Panc1 (cell line): ENCODE results near the gene SH3BP5. TPM values are rescaled to one million over a fixed set of nuclear protein-coding genes. Genes with fewer than 3 reads are reported as not detected.
A peak's percentile ranks its signal among the peaks of the same experiment; 100 is the strongest.

Source experiments
- ATAC-seq: fragments of 200-7000 bp; cut with Tn5 transposase; 2 replicates; pipeline ENCODE4 v1.9.1; 2020; ENCODE audit warnings: mild to moderate bottlenecking, moderate library complexity
- BruUV-seq: library from RNA; stranded (reverse); fragments of 400-500 nt; replicated peaks from 2 replicates; lab custom pipeline; 2021; lab: Mats Ljungman, UMichigan
- CTCF ChIA-PET: fragments of 300-600 bp; sonication (Branson Sonifier 250); formaldehyde crosslinking; loops from one replicate; lab custom pipeline; 2022; ENCODE audit warnings: antibody characterized with exemption; lab: Charles Lee
- POLR2A ChIA-PET: fragments of 300-600 bp; sonication (Branson Sonifier 250); formaldehyde crosslinking; loops from one replicate; lab custom pipeline; 2022; ENCODE audit warnings: antibody characterized with exemption; lab: Charles Lee
- DNase-seq: peaks from one replicate; pipeline ENCODE4 v3.0.0-alpha.2; 2010; ENCODE audit warnings: low read depth, low spot score
- H3K27ac ChIP-seq: 2 replicates; pipeline ENCODE4 v1.5.1; 2011; ENCODE audit warnings: mild to moderate bottlenecking, low read length, inconsistent platforms
- H3K27me3 ChIP-seq: fragments of 200-500 bp; sonication (Bioruptor generic); 2 replicates; pipeline ENCODE4 v1.6.0; 2014; ENCODE audit warnings: low read length, inconsistent platforms; ENCODE audit not compliant: control insufficient read depth, insufficient read depth
- H3K36me3 ChIP-seq: fragments of 200-500 bp; sonication (Bioruptor generic); 2 replicates; pipeline ENCODE4 v1.5.1; 2014; ENCODE audit warnings: inconsistent platforms, mild to moderate bottlenecking, low read length, moderate library complexity; ENCODE audit not compliant: control insufficient read depth, insufficient read depth
- H3K4me1 ChIP-seq: 2 replicates; pipeline ENCODE4 v1.5.1; 2011; ENCODE audit warnings: inconsistent platforms, mild to moderate bottlenecking, low read length, moderate library complexity; ENCODE audit not compliant: control insufficient read depth, insufficient read depth
- H3K4me3 ChIP-seq, 2 experiments: 2 replicates each; pipeline ENCODE4 v1.5.1; 2011 to 2012; ENCODE audit warnings: low read depth in 2 of 2, low read length in 2 of 2, mild to moderate bottlenecking in 2 of 2, inconsistent platforms in 1 of 2, moderate library complexity in 1 of 2
- H3K9me3 ChIP-seq: fragments of 200-500 bp; sonication (Bioruptor generic); 2 replicates; pipeline ENCODE4 v1.5.1; 2014; ENCODE audit warnings: low read depth, mild to moderate bottlenecking, inconsistent platforms, low read length, moderate library complexity; ENCODE audit not compliant: control insufficient read depth, insufficient read depth
- POLR2AphosphoS5 ChIP-seq: IDR thresholded peaks from 2 replicates; pipeline ENCODE4 v1.6.1; 2012; ENCODE audit warnings: mild to moderate bottlenecking, low read depth, low read length, moderate library complexity
- SIN3A ChIP-seq: IDR thresholded peaks from 2 replicates; pipeline ENCODE4 v1.6.1; 2012; ENCODE audit warnings: low read depth, mild to moderate bottlenecking, low read length, moderate library complexity, borderline replicate concordance; ENCODE audit not compliant: insufficient read depth
- TCF7L2 ChIP-seq: IDR thresholded peaks from 2 replicates; pipeline ENCODE4 v1.6.1; 2011; ENCODE audit warnings: mild to moderate bottlenecking, low read depth, low read length, inconsistent platforms
- in situ Hi-C: cut with HindIII; loops from 2 replicates; pipeline ENCODE4 v1.10.0; 2016; ENCODE audit warnings: low sequenced_read_pairs, low pct_unique_long_range_greater_than_20kb
- intact Hi-C: fragments of 100-400 bp; cut with micrococcal nuclease; formaldehyde crosslinking; loops from one replicate; pipeline ENCODE4 v1.10.0; 2022; ENCODE audit not compliant: unreplicated experiment
- total RNA-seq: library from RNA; stranded (reverse); gene quantifications from one replicate; pipeline ENCODE4 v1.2.1, GENCODE V29; 2021; ENCODE audit not compliant: unreplicated experiment
- TF ChIP-seq, protein P1 (sequence below), 2 experiments: IDR thresholded peaks; 2 replicates each; pipeline ENCODE4 v1.6.1; 2011 to 2012; ENCODE audit warnings: low read depth in 2 of 2, control low read depth in 1 of 2, low read length in 1 of 2, mild to moderate bottlenecking in 1 of 2, moderate library complexity in 1 of 2; ENCODE audit not compliant: insufficient read depth in 1 of 2
- TF ChIP-seq, protein P2 (sequence below): fragments of 450-650 bp; IDR thresholded peaks from 2 replicates; pipeline ENCODE4 v1.5.1; 2017; ENCODE audit warnings: mild to moderate bottlenecking

The SH3BP5 gene
- total RNA-seq, 1 experiment from 2014 or later = 12.0 TPM

DNA sequence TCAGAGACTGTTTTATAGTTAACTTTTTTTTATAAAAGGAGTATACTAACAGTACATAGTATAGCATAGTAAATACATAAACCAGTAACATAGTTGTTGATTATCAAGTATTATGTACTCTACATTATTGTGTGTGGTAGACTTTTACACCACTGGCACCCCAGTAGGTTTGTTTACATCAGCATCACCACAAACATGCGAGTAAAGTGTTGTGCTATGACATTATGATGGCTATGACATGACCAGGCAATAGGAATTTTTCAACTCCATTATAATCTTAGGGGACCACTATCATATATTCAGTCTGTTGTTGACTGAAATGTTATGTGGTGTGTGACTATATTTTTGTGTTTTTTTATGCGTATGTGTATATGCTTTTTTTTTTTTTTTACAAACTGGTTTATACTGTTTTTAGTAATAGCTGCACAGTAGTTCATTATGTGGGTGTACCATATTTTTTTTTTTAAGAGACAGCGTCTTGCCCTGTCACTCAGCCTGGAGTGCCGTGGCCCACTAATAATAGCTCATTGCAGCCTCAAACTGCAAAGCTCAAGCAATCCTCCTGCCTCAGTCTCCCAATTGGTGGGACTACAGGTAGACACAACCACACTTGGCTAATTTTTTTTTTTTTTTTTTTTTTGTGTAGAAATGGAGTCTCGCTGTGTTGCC, 124.4 kb downstream of the SH3BP5 start:
- no peaks in the 10 kb centered on the region for H3K9me3 ChIP-seq
- in situ Hi-C loops (no loop called here), intact Hi-C loops (loop anchor here (10.0 kb wide), 1 partner anchor 197 kb away; no protein-coding TSS in a partner anchor)
- POLR2A ChIA-PET = no interaction called here
- BruUV-seq = no TSS peak
- DNase-seq (no peak), ATAC-seq (no peak)
- peak overlapping the region; percentile 88 to 91 for H3K4me3 ChIP-seq
- H3K27ac ChIP-seq = no peak overlapping the region
- TF ChIP-seq, protein P1, sequence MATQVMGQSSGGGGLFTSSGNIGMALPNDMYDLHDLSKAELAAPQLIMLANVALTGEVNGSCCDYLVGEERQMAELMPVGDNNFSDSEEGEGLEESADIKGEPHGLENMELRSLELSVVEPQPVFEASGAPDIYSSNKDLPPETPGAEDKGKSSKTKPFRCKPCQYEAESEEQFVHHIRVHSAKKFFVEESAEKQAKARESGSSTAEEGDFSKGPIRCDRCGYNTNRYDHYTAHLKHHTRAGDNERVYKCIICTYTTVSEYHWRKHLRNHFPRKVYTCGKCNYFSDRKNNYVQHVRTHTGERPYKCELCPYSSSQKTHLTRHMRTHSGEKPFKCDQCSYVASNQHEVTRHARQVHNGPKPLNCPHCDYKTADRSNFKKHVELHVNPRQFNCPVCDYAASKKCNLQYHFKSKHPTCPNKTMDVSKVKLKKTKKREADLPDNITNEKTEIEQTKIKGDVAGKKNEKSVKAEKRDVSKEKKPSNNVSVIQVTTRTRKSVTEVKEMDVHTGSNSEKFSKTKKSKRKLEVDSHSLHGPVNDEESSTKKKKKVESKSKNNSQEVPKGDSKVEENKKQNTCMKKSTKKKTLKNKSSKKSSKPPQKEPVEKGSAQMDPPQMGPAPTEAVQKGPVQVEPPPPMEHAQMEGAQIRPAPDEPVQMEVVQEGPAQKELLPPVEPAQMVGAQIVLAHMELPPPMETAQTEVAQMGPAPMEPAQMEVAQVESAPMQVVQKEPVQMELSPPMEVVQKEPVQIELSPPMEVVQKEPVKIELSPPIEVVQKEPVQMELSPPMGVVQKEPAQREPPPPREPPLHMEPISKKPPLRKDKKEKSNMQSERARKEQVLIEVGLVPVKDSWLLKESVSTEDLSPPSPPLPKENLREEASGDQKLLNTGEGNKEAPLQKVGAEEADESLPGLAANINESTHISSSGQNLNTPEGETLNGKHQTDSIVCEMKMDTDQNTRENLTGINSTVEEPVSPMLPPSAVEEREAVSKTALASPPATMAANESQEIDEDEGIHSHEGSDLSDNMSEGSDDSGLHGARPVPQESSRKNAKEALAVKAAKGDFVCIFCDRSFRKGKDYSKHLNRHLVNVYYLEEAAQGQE (IDR thresholded peaks at IDR 0.05; ENCODE audit: insufficient read depth in 1 of 2, low read depth in 2 of 2, low read length in 1 of 2) = no peak
- no peak for TF ChIP-seq SIN3A
- no peak for TF ChIP-seq TCF7L2
- TF ChIP-seq, protein P2, sequence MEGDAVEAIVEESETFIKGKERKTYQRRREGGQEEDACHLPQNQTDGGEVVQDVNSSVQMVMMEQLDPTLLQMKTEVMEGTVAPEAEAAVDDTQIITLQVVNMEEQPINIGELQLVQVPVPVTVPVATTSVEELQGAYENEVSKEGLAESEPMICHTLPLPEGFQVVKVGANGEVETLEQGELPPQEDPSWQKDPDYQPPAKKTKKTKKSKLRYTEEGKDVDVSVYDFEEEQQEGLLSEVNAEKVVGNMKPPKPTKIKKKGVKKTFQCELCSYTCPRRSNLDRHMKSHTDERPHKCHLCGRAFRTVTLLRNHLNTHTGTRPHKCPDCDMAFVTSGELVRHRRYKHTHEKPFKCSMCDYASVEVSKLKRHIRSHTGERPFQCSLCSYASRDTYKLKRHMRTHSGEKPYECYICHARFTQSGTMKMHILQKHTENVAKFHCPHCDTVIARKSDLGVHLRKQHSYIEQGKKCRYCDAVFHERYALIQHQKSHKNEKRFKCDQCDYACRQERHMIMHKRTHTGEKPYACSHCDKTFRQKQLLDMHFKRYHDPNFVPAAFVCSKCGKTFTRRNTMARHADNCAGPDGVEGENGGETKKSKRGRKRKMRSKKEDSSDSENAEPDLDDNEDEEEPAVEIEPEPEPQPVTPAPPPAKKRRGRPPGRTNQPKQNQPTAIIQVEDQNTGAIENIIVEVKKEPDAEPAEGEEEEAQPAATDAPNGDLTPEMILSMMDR = no peak
- TF ChIP-seq POLR2AphosphoS5 = no peak
- CTCF ChIA-PET = no interaction called here
- H3K27me3 ChIP-seq = no peaks in the 10 kb centered on the region
- peaks cover 7% of the 10 kb centered on the region for H3K36me3 ChIP-seq
- H3K4me1 ChIP-seq = peaks cover 5% of the 10 kb centered on the region

DNA sequence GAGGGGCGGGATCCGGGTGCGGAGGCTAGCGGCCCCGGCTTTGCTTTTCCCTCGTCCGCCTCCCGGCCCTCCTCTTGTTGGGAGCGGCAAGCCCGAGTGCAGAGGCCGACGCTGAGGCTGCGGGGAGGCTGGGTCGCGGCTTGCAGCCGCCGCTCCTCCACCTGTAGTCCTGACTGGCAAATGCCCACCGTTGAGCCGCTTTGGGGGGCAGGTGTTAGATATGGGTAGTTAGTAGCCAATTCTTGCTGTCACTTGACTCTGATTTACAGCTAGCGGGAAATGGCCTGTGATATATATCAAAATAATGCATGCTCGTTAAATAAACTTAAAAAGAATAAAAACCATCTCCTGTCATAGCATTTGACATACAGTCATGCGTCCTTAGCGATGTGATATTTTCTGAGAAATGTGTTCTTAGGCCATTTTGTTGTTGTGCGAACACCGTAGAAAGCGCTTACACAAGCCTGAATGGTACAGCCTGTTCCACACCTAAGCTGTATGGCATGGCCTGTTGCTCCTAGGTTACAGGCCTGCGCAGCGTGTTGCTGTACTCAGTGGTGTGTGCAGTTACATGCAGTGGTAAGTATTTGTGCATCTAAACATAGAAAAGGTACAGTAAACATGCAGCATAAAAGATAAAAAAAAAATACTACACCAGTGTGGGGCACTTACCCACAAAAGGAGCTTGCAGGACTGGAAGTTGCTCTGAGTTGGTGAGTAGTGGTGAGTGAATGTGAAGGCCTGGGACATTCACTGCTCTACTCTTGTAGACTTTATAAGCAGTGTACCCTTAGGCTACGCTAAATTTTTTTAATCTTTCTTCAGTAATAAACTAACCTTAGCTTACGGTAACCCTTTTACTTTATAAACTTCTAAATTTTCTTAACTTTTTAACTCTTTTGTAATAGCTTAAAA, 125.5 kb downstream of the SH3BP5 start:
- no peak for TF ChIP-seq SIN3A
- TF ChIP-seq, protein P2 = no peak
- TF ChIP-seq, protein P1 (IDR thresholded peaks at IDR 0.05; ENCODE audit: insufficient read depth in 1 of 2, low read depth in 2 of 2, low read length in 1 of 2) = no peak
- no peak for TF ChIP-seq TCF7L2
- no peak for TF ChIP-seq POLR2AphosphoS5
- POLR2A ChIA-PET = interaction anchor here (0.6 kb wide), 2 partner anchors 126 to 600 kb away, joined by 3 to 5 read pairs; partner anchors contain the start of gene SH3BP5
- H3K36me3 ChIP-seq = peaks cover 2% of the 10 kb centered on the region
- intact Hi-C loops (loop anchor here (10.0 kb wide), 1 partner anchor 198 kb away; no protein-coding TSS in a partner anchor), in situ Hi-C loops (no loop called here)
- BruUV-seq = TSS peak; percentile 64
- peak overlapping the region; percentile 88 to 91 for H3K4me3 ChIP-seq
- ATAC-seq (peak; percentile 70), DNase-seq (no peak)
- H3K9me3 ChIP-seq = no peaks in the 10 kb centered on the region
- peak overlapping the region; percentile 74 for H3K27ac ChIP-seq
- no peaks in the 10 kb centered on the region for H3K27me3 ChIP-seq
- H3K4me1 ChIP-seq = peaks cover 5% of the 10 kb centered on the region
- CTCF ChIA-PET = interaction anchor here (1.6 kb wide), 1 partner anchor 37 kb away, joined by 4 read pairs; no protein-coding TSS in a partner anchor
